GM18511 (cell line): ENCODE measurements around the gene APOA1.
"Not testable (repeated sequence)": the region's sequence is repeated elsewhere in the genome, so short reads cannot be mapped to it uniquely, and the experiment has no call there.

Experiments used
- ATAC-seq: cut with Tn5 transposase; IDR thresholded peaks from one replicate; pipeline ENCODE4 v1.9.1; 2021; ENCODE audit warnings: mild to moderate bottlenecking, moderate library complexity; ENCODE audit not compliant: unreplicated experiment

Gene APOA1

GRCh38 chr11:116821050-116821918 lies 16.1 kb downstream of the APOA1 start:
- no peak for ATAC-seq

GRCh38 chr11:116819049-116819448 lies 18.4 kb downstream of the APOA1 start:
- no peak for ATAC-seq

DNA sequence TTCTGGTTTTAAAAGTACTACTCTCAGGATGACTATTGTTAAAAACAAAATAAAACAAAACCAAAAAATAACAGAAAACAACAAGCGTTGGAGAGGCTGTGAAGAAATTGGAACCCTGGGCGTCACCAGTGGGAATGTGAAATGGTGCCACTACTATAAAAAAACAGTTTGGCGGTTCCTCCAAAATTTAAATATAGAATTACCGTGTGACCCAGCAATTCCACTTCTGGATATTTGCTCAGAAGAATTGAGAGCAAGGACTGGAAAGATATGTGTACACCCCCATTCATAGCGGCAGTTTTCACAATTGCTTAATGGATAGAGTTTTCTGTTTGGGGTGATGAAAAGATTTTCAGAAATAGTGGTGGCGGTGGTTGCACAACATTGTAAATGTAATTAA lies 22.9 kb downstream of the APOA1 start:
- no peak for ATAC-seq

- no peak for ATAC-seq
Measured at GRCh38 chr11:116813781-116814471, 23.5 kb downstream of the APOA1 start.

DNA sequence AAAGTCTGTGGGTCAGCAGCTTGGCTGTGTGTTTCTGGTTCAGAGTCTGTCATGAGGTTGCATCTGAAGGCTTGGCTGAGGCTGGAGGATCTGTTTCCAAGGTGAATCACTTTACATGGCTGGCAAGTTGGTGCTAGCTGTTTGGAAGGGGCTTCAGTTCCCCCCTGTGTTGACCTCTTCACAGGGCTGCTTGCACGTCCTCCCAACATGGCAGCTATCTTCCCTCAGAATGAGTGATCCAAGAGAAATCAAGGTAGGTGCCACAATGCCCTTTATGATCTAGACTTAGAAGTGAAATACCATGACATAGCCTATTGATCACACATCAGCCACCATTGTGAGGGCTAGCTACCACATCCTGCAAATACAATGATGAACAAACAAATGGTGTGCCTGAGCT lies 24.3 kb downstream of the APOA1 start:
- ATAC-seq, result no peak

DNA sequence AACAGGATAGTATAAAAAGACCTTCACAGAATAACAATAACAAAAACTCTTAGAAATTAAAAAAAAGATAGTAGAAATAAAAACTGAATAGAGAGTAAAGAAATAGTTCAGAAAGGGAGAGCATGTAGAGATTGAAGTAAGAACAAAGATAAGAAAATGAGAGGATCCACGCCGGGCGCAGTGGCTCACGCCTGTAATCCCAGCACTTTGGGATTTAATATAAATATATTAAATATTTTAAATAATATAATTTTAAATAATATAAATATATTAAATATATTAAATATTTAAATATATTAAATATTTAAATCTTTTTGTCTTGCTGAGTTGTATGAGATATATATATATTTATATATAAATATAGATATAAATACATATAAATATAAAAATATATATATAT lies 25.3 kb downstream of the APOA1 start:
- ATAC-seq, result no peak

DNA sequence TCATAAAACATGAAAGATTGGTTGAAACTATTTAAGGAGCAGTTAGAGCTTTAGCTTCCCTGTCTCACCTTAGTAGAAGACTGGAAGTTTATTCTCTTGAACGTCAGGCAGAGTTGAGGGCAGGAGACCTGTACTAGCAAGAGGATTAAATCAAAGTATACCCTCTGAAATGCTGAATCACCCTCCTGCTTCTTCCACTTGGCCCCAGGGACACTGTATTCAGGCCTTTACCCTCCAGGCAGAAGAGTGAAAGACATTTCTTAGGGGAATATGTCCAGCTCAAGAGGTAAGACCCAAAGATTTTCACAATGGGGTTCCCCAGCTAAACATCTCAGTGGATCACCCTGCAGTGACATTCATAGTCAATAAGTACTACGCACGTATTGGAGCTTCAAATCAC lies 26.2 kb downstream of the APOA1 start:
- ATAC-seq, result no peak

- ATAC-seq, result no peak
Measured at GRCh38 chr11:116808262-116809175, 28.9 kb downstream of the APOA1 start.

DNA sequence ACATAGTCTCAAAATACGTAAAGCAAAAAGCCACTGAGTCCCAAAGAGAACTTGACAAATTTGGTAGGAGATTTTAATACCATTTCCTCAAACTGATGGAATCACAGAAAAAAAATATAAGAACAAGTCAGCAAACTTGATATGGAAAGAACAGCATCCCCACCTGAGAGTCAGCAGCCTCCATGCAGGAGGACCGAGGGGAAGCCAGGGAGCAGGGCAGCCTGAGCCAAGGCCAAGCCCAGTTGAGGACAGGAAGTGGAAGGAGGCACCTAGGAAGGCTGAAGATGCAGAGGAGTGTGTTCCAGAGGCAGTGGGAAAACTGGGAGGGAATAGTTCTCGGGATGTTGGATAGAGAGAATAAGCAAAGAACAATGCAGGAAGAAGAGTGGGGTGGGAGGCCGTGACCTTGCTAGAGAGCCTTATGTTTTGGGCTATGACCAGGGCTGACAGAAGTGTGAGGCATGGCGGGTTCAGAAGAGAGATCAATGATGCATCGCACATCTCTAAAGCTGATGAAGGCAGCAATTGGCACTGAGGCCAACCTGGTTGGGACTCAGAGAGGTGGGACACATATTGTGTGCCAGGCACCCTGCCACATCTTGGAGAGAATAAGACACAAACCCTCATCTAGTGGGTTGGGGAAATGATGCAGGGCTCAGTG lies 29.7 kb downstream of the APOA1 start:
- no peak for ATAC-seq

GRCh38 chr11:116804001-116804400 lies 33.4 kb downstream of the APOA1 start:
- ATAC-seq, result no peak

DNA sequence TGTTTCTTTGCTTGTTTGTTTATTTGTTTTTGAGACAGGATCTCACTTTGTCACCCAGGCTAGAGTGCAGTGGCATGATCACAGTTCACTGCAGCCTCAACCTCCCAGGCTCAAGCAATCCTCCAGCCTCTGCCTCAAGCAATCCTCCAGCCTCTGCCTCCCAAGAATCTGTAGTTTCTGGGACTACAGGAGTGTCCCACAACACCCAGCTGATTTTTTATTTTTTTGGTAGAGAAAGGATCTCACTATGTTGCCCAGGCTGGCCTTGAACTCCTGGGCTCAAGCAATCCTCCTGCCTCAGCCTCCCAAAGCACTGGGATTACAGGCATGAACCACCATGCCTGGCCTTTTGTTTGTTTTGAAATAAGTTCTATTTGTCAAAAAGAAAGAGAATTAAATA lies 35.8 kb downstream of the APOA1 start:
- not testable (repeated sequence) for ATAC-seq

- no peak for ATAC-seq
Measured at GRCh38 chr11:116800610-116801009, 36.8 kb downstream of the APOA1 start.

- no peak for ATAC-seq
Measured at GRCh38 chr11:116798368-116798767, 39.1 kb downstream of the APOA1 start.

DNA sequence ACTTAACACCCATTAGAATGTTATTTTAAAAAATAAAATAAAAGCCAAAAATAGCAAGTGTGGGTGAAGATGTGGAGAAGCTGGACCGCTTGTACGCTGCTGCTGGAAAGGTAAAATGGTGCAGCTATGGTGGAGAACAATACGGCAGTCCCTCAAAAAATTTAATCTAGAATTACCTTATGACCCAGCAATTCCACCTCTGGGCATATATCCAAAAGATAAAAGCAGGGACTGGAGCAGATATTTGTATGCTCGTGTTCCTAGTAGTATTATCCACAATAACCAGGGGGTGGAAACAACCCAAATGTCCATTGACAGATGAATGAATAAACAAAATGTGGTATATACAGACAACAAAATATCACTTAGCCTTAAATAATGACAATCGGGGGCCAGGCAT lies 39.6 kb downstream of the APOA1 start:
- no peak for ATAC-seq

DNA sequence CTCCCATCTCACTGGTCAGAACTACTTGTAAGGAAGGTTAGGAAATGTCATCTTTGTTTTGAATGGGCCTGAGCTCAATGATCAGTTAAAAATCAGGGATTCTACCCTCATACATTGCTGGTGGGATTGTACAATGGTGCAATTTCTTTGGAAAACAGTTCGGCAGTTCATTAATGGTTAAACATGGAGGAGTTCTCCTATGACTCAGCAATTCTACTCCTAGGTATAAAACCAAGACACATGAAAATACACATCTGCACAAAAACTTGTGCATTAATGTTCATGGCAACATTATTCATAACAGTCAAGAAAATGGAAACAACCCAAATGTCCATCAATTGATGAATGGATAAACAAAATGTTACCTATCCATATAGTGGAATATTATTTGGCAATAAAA lies 40.9 kb downstream of the APOA1 start:
- ATAC-seq, result no peak

- no peak for ATAC-seq
Measured at GRCh38 chr11:116794851-116795250, 42.6 kb downstream of the APOA1 start.

DNA sequence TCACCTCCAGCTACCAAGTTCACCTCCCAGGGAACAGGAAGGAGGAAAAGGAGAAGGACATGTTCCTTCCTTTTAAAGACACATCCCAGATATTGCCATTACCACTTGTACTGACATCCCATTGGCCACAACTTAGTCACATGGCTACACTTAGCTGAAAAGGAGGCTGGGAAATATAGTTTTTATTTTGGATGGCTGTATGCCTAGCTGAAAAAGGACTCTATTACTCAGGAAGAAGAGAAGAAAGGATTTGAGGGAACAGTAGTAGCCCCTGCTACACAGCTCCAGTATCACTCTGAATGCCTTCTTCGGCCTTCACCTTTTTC lies 43.7 kb downstream of the APOA1 start:
- ATAC-seq, result no peak

DNA sequence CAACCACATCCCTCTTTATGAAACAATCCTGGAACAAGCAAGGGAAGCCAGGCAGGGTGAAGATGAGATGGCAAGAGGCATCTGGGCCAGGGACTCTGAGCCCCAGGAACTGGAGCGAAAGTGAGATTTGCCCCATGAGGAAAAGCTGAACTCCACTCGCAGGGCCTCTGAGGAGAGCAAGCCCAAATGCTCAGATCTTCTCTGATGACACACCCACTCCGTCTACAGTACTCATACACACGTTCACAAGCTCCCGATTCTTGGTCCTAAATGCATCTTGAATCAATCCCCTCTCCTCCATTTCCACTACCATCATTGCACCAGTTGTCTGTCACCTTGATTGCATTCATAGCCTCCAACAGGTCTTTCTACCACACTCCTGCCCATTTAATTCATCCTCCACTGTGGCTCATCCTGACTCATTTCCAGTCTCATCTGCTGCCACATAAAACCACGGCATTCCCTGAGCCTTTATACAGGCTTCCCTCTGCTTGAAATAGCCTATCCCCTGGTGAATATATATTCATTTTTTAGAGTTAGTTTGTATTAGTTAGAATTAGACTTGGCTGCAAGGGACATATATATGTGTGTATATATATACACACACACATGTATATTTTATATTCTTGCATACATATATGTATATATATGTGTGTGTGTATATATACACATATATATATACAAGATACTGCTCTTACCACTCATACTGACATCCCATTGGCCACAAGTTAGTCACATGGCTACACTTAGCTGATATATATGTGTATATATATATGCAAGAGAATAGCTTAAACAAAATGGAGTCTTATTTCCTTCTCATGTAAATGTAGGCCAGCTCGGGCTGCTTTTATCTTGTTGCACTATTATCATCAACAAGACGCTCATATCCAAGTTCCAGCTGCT lies 44.3 kb downstream of the APOA1 start:
- no peak for ATAC-seq

- ATAC-seq, result no peak
Measured at GRCh38 chr11:116792144-116792868, 45.1 kb downstream of the APOA1 start.
